K562 (cell line): ENCODE measurements around the gene SLBP. TPM values are rescaled to one million over a fixed set of nuclear protein-coding genes. Genes with fewer than 3 reads are reported as not detected.

Experiments
- ARID3A ChIP-seq: IDR thresholded peaks from 2 replicates; pipeline ENCODE4 v1.6.1; 2012; ENCODE audit warnings: low read depth, low read length, improper control_type of control experiment, borderline replicate concordance
- BACH1 ChIP-seq: fragments of 200-800 bp; sonication (Bioruptor generic); IDR thresholded peaks from 2 replicates; pipeline ENCODE4 v1.6.1; 2016; ENCODE audit warnings: missing genetic modification characterization, missing compliant biosample characterization
- BMI1 ChIP-seq: fragments of 150-350 bp; IDR thresholded peaks from 2 replicates; pipeline ENCODE4 v1.6.1; 2014; ENCODE audit warnings: low read length
- CREB3 ChIP-seq: fragments of 450-650 bp; conservative IDR thresholded peaks from 2 replicates; pipeline ENCODE4 v1.6.1; 2016; ENCODE audit warnings: missing genetic modification characterization, low read depth, mild to moderate bottlenecking, missing compliant biosample characterization, moderate library complexity
- FOXO4 ChIP-seq: fragments of 450-650 bp; formaldehyde crosslinking; IDR thresholded peaks from 2 replicates; pipeline ENCODE4 v1.4.0; 2020; ENCODE audit warnings: mild to moderate bottlenecking, moderate library complexity
- HDAC2 ChIP-seq: fragments of 450-650 bp; IDR thresholded peaks from 2 replicates; pipeline ENCODE4 v1.6.1; 2016; ENCODE audit warnings: mild to moderate bottlenecking
- LCOR ChIP-seq: sonication (generic); formaldehyde crosslinking; IDR thresholded peaks from 2 replicates; pipeline ENCODE4 v1.8.0; 2022; ENCODE audit warnings: mild to moderate bottlenecking, missing genetic modification reagents
- MYBL2 ChIP-seq, 2 experiments: fragments of 450-650 bp in 1 of 2; sonication (generic) in 1 of 2; formaldehyde crosslinking in 1 of 2; IDR thresholded peaks; 2 replicates each; pipeline versions ENCODE4 v1.6.1 to v1.8.1; 2017 to 2022; ENCODE audit warnings: borderline replicate concordance in 1 of 2, inconsistent platforms in 1 of 2, low read depth in 1 of 2, mild to moderate bottlenecking in 1 of 2, missing genetic modification reagents in 1 of 2, moderate library complexity in 1 of 2
- PRPF4 ChIP-seq: fragments of 200-400 bp; formaldehyde crosslinking; IDR thresholded peaks from one replicate; pipeline ENCODE4 v1.6.1; 2017; ENCODE audit warnings: low read length, low read depth, mild to moderate bottlenecking; ENCODE audit not compliant: insufficient read depth, poor library complexity, severe bottlenecking
- REST ChIP-seq, 2 experiments: fragments of 450-650 bp; formaldehyde crosslinking in 1 of 2; IDR thresholded peaks; 2 replicates each; pipeline versions ENCODE4 v1.4.0 to v1.6.1; 2014 to 2020; ENCODE audit warnings: mild to moderate bottlenecking in 2 of 2, borderline replicate concordance in 1 of 2, low read depth in 1 of 2
- RFX7 ChIP-seq: fragments of 250-450 bp; sonication (Bioruptor Pico); IDR thresholded peaks from 2 replicates; pipeline ENCODE4 v1.5.1; 2021; ENCODE audit warnings: mild to moderate bottlenecking
- ZBTB8A ChIP-seq: fragments of 450-650 bp; IDR thresholded peaks from 2 replicates; pipeline ENCODE4 v1.6.1; 2018; ENCODE audit warnings: mild to moderate bottlenecking, moderate library complexity; ENCODE audit not compliant: partially characterized antibody
- ZNF232 ChIP-seq: sonication (generic); formaldehyde crosslinking; IDR thresholded peaks from 2 replicates; pipeline ENCODE4 v1.8.0; 2022; ENCODE audit warnings: mild to moderate bottlenecking, missing genetic modification reagents
- ZNF507 ChIP-seq: conservative IDR thresholded peaks from 2 replicates; pipeline ENCODE4 v1.6.1; 2017; ENCODE audit warnings: missing genetic modification characterization, missing compliant biosample characterization
- polyA plus RNA-seq, 8 experiments: library from polyadenylated mRNA; depleted of rRNA in 4 of 8; stranded (reverse) in 5 of 8; unstranded in 3 of 8; fragments of >200 nt; fragmentation: Nextera tagmentation in 2 of 8; fragmentation: Illumina TruSeq in 1 of 8; extraction: Ambion mirVana in 2 of 8; extraction: Trizol in 1 of 8; gene quantifications; 2 replicates each; pipeline versions ENCODE4 v1.2.1 to v1.2.3, GENCODE V29; 2011 to 2014; ENCODE audit warnings: inconsistent platforms in 1 of 8, missing spikeins in 1 of 8
- total RNA-seq, 7 experiments: library from RNA; depleted of rRNA in 6 of 7; stranded (reverse); fragments of >200 nt in 6 of 7; fragmentation: Illumina TruSeq in 2 of 7; extraction: Trizol in 2 of 7; gene quantifications; 2 replicates each; pipeline versions ENCODE4 v1.2.1 to v1.2.3, GENCODE V29; 2011 to 2021; ENCODE audit warnings: low replicate concordance in 1 of 7

The SLBP gene
- total and polyA plus RNA-seq, 9 of the 15 experiments (the other 6 are each of a cell fraction or from before 2014, with no cell fraction given) = 49.4 to 221 (median 162) TPM

- no peak for TF ChIP-seq REST (IDR thresholded peaks at IDR 0.05; ENCODE audit: borderline replicate concordance)
- TF ChIP-seq REST (CRISPR knock-in tag; IDR thresholded peaks at IDR 0.05; ENCODE audit: low read depth) = no peak
- no peak for TF ChIP-seq ZBTB8A
- TF ChIP-seq BACH1 (tag) = no peak
- TF ChIP-seq MYBL2 (IDR thresholded peaks at IDR 0.05; ENCODE audit: low read depth) = no peak
- no peak for TF ChIP-seq MYBL2 (CRISPR knock-in tag; IDR thresholded peaks at IDR 0.05; ENCODE audit: borderline replicate concordance)
- no peak for TF ChIP-seq PRPF4
- TF ChIP-seq CREB3 (tag) = no peak
- no peak for TF ChIP-seq HDAC2
- no peak for TF ChIP-seq ARID3A
- TF ChIP-seq ZNF232 = peak; percentile 66; the same call in 1 of the 2 replicates
- TF ChIP-seq FOXO4 (CRISPR knock-in tag) = no peak
- no peak for TF ChIP-seq LCOR (CRISPR knock-in tag)
- no peak for TF ChIP-seq ZNF507 (tag)
- no peak for TF ChIP-seq RFX7 (CRISPR knock-in tag)
- TF ChIP-seq BMI1 = no peak
Observed at GRCh38 chr4:1720163-1720983, 8.3 kb upstream of the SLBP start (continued).
